Stimulated activated CD8-positive, alpha-beta memory T cell treated with anti-CD3 and anti-CD28 coated beads, Interleukin-12 subunit alpha, Interleukin-12 subunit beta, amount 100 ng/mL, for 24 hours (primary cell): ENCODE data around the gene NEK4.
"Not testable (repeated sequence)": the region's sequence is repeated elsewhere in the genome, so short reads cannot be mapped to it uniquely, and the experiment has no call there.

Experiments
- DNase-seq: peaks from one replicate; pipeline ENCODE4 v3.0.0-alpha.2; 2020; ENCODE audit errors: extremely low read depth

The NEK4 gene

DNA sequence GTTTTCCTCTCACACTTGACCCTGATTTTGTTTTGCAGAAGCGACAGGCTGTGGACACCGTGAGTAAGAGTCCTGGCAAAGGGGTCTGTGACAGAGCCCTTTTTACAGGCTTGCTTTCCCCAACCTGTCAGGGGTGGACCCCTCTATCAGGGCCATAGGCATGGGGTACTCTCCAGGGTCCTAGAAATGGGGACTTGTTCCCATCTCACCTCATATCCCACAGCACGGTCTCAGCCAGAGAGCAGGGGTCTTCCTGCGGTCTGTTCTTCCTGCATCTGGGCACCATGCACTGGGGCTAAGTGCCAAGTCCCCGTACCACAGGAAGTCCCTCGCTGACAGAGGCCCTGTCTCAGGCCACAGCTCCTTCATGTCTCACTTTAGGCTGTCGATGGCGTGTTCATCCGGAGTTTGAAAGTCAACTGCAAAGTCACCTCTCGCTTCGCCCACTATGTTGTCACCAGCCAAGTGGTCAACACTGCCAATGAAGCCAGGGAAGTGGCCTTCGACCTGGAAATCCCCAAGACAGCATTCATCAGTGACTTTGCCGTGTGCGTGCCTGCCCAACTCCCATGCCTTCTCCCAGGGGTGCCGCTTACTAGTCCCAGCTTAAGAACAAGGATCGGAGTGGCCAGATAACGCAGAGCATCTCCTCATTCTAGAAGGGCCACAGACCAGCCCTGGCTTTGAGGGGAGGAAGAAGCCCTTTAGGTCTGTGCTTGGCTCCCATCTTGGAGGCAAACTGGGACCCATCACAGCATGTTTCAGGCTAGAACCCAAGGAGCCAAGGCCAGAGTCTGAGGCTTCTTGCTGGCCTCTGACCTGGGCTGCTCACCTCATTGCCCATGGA lies 7.4 kb upstream of the NEK4 start:
- no peak for DNase-seq

DNA sequence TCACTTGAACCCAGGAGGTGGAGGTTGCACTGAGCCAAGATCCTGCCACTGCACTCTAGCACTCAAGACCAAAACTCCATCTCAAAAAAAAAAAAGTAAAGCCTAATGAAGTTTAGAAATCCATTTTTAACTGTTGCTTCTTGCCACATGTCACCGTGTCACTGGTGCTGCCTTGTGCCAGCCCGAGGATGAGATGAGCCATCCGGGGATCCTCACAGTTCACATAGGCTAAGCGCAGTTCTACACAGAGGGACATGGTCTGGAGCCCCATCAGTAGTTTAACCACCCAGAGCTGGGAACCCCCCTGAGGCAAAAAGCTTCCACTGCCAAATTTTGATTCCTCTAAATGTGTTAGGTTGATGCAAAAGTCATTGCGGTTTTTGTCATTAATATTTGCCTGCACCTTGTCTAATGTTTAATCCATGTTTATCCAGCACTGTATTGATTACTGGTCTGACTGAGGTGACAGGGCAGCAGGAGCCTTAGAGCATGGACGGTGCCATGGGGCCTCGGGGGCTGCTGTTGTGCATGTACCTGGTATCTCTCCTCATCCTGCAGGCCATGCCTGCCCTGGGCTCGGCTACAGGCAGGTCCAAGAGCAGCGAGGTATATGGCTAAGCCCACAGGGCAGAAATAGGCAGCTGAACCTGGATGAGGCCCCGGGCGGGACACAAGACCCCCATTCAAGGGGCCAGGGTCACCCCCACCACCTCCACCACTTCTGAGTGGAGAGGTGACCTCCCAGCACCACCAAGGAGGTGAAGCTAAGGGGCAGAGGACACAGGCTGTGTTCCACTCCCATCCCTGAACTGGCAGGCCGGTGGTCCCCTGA lies 6.6 kb upstream of the NEK4 start, which contains the start of gene ITIH1:
TSS of gene ITIH1 (plus strand) at position 473 of the 832 bp plus-strand sequence. CDS start at position 490, 17 bp downstream.
- no peak for DNase-seq

DNA sequence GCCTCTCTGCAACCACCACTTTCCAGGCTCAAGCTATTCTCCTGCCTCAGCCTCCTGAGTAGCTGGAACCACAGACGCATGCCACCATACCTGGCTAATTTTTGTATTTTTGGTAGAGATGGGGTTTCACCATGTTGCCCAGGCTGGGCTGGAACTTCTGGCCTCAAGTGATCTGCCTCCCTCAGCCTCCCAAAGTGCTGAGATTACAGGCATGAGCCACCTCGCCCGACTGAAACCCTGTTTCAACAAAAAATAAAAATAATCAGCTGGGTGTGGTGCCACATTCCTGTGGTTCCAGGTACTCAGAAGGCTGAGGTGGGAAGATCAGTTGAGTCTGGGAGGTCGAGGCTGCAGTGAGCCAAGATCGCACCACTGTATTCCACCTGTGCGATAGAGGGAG lies 5.7 kb upstream of the NEK4 start:
- not testable (repeated sequence) for DNase-seq

DNA sequence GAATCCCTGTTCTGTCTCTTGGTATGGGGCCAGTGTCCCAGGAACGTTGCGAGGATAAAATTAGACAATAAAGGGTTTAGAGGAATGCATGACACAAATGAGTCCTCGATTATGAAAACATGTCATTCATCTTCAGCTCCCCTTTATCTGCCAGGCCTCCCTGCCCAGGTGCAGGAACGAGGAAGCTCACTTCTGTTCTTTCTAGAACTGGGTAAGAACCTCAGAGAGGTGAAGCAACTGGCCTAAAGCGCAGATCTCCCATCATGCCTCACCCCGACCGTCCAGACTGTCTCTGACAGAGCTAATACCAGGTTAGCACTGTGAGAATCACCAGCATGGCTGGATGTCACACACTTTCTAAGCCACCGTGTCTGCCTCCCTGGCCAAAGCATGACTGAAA lies 5.1 kb upstream of the NEK4 start:
- DNase-seq: no peak

DNA sequence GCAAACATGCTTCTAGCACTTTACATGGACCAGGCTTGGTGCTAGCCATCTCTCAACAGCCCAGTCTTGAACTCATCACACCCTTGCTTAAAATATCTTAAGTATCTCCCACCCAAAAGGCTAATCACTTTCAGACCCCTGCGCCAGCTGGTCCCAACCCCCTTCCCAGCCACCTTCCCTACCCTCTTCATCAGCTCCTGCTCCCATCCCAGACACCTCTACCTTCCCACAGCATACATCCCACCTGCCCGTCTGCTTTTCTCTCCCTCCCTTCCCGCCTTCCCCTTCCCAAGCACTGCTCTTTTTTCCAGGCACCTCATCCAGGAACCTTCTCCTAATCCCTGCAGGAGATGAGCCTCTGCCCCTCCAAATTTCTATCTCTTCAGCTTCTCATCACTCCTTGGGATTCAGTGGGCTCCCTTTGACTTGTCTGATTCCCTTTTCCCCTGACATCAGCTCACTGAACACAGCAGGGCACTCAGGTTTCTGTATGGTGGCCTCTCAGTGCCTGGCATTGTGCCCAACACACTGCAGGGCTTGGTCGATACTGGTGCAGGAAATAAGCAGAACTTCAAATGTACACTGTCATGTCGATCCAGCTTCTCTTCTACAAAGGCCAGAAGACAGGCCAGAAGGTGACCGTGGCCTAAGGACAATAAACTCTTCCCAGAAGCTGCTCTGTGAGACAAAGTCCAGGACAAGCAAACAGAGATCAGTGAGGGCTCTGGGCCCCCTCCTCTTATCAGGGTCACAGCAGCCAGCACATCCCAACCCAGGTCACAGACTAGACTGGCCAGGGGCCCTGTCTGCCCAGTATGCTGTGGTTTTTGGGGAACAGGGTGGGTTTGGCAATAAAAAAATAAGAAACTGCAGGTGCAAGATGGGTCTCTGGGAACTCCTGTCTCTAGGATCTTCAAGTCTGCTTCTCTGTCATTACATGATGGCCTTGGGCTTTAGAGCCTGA lies 4.4 kb upstream of the NEK4 start:
- DNase-seq: no peak

DNA sequence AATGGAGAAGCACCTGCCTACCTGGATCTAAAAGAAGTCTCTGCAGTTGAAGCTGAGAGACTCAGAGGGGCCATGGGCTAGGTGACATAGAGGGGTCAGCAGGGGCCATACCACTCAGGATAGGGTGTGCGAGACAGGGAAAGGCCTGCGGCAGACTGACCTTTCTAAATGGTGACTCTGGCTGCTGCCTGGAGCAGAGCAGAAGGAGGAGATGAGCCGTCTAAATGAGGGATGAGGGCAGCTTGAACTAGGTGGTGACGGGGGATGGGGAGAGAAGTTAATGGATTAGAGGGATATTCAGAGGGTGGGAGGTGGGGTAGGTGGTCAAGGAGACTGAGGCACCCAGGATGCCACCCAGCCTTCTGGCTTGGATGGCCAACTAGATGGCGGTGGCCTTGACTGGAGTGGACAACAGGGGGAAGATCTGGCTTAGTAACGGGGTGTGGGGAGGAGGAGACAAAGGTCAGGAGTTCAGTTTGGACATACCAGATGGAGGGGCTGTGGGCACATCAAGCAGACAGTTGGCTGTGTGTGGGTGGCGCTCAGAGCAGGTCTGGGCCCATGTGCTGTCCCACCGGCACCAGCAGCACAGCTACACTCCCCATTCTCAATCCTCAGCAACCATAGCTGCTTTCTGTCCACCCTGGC lies 3.5 kb upstream of the NEK4 start:
- DNase-seq: no peak

DNA sequence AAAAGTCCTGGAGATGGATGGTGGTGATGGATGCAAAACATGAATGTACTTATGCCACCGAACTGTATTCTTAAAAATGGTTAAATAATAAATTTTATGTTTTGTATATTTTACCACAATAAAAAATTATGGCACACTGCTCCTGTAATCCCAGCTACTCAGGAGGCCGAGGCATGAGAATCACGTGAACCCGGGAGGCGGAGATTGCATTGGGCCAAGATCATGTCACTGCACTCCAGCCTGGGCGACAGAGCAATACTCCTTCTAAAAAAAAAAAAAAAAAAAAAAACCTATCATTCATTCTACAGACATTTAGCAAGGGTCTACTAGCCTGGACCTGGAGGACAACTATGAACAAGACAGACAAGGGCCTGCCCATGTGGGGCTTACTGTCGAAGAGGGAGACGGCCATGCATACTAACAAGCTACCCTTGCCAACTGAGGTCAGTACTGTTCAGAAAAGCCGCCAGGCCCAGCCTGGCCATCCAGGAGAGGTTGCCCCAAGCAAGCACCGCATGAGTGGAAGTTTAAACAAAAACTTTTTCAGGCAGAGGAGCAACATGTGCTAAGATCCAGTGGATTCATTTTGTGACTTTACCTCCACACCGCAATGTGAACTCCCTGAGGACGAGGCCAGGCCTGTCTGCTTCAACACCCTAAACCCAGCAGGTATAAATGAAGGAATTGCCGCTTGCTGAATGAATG lies 2.8 kb upstream of the NEK4 start:
- no peak for DNase-seq

DNA sequence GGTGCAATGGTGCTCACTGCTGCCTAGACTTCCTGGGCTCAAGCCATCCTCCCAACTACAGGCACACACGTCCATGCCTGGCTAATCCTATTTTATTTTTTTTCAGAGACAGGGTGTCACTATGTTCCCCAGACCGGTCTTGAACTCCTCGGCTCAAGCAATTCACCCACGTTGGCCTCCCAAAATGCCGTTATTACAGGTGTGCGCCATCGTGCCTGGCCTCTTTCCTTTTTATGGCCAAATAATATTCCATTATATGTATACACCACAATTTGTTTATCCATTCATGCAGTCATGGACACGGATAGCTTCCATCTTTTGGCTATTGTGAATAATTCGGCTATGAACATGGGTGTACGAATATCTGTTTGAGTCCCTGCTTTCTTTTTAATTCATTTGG lies 962 bp upstream of the NEK4 start:
- DNase-seq: no peak

DNA sequence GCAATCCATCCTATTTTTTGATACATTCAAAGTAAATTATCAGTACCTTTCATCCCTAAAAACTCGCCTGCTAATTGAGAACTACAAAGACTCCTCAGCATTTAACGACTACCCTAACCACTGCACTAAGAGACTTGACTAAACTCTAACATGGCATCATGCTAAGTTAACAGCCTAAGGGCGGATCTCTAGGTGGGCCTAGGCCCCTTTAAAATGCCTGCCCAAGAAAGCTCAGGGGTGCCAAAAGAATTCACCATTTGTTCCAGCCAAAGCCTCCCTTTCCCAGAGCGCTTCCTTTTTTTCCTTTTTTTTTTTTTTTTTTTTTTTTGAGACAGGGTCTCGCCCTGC lies 568 bp upstream of the NEK4 start:
- no peak for DNase-seq

DNA sequence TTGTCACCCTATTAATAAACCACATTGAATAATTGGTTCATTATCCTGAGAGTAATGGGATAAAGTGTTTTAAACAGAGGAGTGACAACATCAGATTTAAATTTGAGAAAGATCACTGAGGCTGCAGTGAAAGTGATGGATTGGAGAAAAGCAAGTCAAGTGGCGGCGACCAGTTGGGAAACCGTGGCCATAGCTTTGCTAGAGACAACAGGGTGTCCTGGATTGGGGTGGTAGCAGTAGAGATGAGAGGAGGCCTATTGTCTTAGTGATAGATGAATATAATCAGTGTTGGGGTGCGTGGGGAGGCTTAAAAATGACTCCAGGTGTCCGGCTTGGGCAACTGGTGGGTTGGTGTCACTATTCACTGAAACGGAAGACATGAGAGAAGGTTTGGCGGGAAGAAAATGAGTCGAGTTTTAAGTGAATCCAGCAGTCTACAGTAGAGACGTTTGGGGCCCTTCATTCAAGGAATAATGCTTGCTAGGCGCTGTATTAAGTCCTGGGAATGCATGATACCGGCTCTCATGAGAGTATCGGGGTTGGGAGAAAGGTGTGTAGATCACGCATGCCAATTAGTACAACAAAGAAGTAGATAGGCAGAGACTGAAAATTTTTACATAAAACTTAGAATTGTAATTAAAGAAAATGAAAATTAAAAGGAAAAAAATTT lies 819 bp downstream of the NEK4 start:
- DNase-seq: no peak

DNA sequence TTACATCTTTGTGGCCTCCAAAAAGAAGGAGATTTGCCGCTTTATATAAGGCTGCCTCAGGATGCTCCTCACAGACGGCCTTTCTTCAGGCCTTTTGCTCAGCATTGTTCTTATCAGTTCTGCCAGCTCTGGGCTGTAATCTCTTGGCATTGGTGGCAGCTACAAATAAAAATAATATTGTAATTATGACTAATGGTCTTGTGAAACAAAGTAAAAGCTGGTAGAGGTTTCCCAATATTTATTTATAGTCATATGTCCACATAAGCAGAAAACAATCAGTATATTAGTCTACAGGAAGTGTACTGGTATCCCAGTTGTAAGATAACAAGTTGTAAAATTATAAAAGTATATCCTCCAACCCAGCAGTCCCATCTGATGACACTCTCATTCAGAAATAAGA lies 7.3 kb downstream of the NEK4 start:
- DNase-seq: no peak

DNA sequence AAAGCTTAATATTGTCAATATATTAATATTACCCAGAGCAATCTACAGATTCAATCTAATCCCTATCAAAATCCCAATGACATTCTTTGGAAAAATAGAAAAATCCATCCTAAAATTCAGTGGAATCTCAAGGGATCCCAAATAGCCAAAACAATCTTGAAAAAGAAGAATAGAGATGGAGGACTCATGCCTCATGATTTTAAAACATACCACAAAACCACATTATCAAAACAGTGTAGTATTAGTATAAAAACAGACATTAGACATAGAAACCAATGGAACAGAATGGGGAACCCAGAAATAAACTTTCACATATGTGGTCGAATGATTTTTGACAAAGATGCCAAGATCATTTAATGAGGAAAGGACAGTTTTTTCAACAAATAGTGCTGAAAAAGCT lies 14.6 kb downstream of the NEK4 start:
- DNase-seq: no peak

DNA sequence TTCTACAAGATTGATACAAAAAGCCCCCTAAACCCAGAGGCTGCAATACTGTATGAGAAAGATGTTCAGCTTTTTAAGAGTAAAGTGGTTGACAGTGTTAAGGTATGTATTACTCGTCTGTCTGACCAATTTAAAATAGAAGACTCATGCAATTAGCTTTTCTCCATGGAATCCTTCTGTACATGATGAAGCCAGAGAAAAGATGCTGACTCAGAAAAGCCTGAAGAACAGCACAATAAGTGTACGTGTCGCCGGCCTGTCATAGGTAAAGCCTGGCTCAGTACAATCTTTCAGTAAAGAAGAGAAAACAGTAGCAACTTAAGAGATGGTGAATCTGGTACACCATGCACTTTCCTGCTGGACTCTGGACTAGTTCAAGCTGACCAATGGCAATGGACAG lies 16.4 kb downstream of the NEK4 start:
- DNase-seq: no peak

DNA sequence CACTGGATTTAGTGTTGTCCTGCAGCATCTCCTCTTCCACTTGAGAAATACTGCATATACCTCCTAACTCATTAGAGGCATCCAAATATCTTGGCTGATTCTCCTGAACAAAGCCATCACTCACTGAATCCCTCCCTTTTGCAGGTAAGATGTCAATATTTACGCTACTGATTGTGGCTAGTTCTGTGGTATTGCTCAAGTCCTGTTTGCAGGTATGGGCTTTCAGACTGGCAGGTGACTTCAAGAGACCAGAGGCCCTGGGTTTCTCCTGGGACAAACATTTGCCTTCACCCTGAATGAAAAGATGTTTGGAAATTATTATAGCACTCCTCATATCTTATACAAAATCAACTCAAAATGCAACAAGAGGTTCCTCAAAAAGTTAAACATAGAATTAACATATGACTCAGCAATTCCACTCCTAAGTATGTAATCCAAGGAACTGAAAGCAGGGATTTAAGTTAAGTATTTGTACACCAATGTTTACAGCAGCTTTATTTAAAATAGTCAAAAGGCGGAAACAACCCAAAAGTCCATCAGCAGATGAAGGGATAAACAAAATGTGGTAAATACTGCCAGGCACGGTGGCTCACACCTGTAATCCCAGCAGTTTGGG lies 18.6 kb downstream of the NEK4 start:
- no peak for DNase-seq

DNA sequence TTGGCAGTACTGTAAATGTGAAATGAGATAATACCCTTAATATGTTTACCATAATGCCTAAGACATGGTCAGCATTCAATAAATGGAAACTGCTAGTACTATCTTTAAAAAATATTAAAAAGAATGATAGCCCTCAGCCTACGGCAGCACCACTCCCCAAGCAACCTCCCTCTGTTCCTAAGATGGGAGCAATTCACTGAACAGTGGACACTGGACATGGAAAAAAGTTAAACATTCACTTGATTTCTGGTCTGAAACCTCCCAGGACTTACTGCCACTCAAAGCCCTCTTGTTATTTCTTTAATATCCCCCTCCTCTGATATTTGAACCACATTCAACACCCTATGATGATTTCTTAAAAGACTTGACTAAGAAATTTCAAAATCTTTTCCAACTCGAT lies 27.0 kb downstream of the NEK4 start:
- DNase-seq: no peak

DNA sequence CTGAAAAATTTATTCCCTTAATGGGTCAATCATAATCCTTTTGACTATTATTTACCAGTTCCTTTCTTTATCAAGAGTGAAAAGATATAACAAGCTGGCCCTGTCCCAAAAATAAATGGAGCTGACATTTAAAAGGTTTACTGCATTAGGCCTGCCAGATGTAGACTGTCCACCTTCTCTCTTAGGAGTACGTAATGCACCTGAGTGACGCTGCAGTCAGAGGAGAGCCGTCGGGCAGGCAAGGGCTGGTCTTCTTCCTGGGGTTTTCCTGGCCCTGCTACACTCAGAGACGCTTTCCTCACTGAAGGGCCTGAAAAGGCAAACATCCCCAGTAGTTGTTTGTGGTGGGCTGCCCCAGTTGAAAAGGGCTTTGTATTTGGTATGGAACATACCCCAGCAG lies 27.6 kb downstream of the NEK4 start:
- no peak for DNase-seq

DNA sequence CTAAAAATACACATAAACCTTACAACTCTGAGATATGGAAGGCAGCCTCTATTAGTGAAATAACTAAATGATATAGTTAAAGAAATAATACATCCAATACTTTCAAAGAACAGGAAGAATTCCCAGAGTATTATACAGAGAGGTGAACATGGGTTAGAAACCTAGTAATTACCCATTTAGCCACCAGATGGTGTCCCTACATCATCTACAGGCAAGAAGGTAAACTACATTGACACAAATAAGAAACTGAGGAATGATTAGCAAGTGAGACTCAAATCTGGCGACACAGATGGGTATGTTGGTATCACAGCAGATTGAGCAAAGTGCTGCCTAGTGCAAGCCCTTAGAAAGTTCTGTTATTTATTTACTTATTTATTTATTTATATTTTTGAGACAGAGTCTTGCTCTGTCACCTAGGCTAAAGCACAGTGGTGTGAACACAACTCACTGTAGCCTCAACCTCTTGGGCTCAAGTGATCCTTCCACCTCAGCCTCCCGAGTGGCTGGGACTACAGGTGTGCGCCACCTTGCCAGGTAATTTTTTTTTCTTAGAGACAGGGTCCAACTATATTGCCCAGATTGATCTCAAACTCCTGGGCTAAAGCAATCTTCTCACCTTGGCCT lies 28.2 kb downstream of the NEK4 start:
- DNase-seq: no peak

DNA sequence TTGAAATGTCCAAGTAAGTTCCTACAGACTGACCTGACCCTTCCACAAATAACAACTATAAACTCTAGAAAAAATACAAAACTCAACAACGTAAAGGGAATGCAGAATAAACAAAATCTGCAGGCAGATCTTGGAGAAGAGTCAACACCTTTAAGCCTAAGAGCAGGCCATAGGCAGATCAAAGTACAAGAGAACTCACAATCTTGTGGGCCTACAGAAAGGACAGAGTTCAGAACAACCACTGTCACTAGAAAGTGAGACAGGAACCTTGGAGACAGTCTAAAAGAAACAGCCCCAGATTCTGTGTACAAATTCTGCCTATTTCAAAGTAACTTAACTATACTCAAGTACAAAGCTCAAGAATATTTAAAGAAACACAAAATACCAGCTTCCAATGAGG lies 31.0 kb downstream of the NEK4 start:
- no peak for DNase-seq

DNA sequence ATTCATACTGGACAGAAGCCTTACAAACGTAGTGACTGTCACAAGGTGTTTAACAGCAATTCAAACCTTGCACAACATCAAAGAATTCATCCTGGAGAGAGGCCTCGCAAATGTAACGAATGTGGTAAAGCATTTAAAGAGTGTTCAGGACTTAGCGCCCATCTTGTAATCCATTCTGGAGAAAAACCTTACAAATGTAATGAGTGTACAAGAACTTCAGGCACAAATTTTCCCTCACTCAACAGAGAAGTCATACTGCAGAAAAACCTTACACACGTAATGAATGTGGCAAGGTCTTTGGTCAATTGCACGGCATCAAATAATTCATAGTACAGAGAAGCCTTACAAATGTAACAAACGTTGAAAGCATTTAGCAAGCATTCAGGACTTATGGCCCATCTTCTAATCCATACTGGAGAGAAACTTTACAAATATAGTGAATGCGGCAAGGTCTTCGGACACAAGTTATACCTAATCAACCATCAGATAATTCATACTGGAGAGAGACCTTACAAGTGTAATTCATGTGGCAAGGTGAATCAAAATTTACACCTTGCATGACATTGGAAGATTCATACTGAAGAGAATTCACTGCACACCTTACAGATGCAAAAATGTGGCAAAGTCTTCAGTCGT lies 37.4 kb downstream of the NEK4 start:
- no peak for DNase-seq
